HG03175 (cell line): ENCODE measurements around the gene STK32A.

Source experiments
- ATAC-seq: cut with Tn5 transposase; IDR thresholded peaks from one replicate; pipeline ENCODE4 v1.9.1; 2021; ENCODE audit warnings: mild to moderate bottlenecking, moderate library complexity; ENCODE audit not compliant: unreplicated experiment

The STK32A gene

DNA sequence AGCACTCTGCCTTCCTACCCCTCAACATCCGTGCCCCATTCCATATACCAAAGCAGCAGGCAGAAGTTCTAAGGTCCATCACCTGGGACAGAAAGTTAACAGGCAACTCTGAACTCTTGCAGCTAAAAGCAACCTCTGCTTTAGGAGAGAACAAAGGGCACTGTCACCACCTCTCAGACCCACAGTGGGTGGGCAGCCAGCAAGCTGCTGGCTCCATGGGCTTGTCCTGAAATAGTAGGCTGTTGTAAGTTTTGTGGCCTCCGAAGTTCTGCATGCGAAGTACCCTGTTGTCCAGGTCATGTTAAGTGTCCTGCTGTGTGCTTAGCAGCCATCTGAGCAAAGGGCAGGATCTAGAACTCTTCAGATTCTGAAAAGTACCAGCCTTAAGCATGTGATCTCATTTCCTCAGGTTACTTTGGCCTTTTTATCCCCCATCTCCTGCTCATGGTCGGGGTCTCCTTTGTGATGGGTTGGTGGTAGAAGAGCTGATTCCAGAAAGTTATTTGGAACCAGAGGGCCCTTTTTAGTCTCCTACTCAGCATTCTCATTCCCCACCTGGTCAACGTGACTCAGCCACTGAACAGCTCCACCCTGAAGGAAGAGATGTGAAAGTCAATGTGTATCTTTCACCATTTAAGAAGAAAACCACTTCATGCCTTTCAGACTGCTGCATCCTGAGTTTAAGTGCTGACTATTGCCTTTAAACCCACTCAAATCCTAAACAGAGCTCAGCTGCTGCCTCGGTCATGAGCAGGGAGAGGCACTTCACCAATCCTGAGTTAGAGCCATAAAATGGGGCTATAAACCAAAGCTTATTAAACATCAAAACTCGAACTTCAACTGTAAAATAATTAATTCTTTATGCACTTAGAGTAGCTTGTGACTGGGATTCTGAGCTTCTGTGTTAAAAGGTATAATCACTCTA is 153.6 kb downstream of the STK32A start:
- no peak for ATAC-seq

DNA sequence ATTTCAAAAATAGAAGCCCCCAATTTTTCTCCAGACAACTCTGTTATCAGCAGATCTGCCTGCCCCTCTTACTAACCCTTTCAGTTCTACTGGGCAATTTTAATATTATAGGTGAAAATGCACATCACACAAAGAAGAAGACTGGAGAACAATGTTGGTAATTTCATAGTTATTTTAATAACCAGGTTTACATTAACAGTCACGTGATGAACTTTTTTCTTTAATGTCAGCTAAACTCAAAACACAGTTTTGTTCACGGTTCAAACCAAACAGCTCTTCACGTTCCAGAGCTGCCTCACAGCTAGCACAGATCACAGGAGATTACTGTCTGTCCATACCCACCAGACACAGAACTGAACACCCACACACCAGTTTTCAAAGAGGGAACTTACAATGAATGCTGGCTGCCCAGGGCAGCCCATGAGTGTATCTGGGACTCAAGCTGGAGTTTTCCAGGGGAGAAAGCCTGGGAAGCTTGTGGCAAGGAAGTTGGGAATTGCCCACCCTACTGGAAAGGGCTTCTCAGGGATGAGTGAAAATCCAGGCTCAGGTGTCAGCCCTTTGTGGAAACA is 155.9 kb downstream of the STK32A start:
- no peak for ATAC-seq

DNA sequence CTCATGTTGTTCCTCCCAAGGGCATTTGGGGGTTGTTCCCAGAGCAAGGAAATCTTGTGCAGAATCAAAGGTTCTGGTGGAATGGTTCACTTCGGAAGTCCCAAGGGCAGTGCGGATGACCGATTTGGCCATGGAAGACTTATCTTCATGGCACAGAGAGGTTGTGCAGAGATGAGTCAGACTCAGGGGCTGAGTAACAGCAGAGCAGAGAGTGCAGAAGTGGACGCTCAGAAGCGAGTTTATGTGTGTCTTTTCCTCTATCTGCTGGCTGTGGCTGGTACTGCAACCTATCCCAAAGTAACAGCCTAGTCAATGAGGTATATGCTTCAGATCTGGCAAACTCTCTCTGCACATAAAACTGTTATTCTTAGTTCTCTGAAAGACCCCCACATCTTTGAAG is 157.0 kb downstream of the STK32A start:
- ATAC-seq: peak; percentile 97

DNA sequence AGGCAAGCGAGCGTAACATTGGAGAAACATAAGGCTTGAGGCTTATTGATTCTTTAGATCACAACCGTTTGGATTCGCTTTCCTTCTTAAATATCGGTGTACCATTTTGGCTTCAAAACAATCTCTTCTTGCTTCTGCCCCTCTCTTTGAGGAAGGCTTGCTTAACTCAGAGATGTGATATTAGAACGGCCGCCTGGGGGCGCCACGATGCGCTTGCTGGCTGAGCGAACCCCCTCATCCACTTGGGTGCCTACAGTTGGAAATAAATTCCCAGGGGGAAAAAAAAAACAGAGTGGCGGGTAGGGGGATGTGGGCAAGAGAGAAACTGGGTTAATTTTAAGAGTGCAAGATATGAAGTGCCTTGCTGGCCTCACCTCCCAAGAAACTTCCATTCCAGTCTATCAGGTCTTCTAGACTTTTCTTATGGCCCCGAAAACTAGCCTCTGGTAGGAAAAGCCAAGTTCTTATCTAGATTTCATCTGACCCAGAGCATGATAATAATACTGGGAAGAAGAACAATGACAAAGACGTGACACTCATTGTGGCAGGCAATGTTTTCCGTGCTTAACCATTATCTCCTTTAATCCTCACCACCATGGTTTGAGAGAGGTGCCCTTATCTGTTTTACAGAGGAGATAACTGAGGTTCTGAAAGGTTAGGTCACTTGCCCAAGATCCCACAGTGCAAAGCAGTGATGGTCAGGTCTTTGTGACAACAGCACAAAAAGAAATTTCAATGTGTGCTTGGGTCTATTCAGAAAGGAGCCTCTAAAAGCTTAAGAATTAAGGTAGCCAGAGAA is 159.2 kb downstream of the STK32A start:
- no peak for ATAC-seq

DNA sequence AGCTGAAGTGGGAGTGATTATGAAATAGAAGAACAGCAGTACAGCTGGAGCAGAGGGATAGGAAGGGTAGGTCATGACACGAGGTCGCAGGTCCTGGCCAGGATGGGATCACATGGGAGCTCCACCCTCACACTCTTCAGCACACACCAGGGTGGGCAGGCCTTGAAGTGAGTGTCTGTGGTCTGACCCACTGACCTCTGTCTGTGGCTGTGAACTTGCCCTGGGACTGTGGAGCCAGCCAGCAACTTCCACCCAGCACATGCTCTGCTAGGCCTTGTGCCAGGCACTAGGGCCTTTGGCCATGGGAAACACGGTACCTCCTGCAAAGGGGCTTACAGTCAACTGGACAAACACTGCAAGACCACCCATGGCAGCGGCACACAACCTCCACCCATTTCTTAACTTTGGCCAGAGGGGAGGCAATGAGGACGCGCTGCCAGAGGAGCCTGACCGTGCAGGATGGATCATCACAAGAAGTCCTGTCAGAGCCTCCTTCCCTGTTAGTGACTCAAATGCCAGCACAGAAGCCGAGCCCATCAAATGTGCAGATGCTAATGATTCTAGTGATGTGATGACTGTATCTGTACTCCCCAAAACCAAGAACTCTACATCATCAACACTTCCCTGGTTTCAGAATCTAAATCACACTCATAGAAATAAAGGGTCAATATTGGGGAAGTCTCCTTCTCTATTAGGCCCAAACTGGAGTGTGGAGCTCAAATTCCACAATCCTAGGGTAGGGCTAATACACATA is 161.4 kb downstream of the STK32A start:
- ATAC-seq: no peak

DNA sequence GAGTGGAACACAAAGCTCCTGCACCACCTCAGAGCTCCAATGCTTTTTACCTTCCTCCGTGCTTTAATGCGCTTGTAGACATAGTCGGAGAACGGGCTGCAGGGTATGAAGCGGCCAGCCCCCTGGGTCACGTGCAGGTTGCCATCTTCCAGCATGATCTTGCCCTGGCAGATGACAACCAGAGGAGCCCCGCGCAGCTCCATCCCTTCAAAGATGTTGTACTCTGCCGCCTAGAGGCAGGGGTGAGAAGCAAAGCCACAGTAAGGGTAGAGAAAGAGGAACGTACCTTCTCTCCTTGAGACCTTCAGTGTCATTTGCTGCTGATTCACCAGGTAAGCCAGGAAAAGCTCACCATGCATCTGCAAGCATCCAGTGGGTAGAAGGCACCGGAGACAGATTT is 162.8 kb downstream of the STK32A start:
- ATAC-seq: no peak

DNA sequence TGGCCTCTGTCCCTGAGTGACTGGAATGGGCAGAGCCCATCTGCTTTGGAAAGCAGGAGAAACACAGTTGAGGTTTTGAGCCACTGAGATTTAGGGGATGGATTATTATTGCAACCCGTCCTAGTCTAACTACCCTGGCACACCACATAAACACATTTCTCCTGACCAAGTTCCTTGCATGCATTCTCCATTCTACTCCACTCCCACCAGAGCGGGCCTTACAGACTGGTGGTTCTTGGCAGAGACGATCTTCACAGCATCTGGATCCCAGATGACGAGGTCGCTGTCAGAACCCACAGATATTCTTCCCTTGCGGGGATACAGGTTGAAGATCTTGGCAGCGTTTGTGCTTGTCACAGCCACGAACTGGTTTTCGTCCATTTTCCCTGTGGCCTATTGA is 164.0 kb downstream of the STK32A start:
- ATAC-seq: no peak

DNA sequence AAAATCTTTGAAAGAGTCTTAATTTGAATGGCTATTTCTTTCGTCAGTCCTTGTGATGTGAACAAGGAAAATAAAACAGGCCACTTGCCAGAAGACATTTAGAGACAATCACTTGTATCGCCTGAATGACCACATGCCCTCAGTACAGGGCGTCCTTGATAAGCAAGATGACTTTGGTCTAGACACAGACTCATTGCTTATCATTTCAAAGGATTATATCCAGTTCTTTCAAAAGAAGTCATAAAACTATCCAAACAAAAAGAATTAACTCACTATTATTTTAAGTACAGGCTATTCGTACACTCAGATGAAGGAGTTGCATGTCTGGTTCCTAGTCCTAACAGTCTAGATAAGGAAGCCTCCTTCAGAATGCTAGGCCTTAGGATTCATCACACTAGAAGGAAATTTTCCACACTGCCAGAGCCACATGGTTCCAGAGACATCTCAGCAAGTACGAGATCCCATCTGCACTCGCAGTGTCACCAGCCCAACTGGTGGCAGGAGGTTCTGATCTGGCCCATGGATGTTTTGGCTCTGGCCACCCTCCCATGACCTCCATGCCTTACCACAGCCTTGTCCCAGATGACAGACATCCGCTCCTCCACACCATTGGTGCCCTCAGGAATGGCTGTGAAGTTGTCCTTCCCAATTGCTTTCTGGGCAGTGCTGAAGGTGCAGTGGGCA is 165.4 kb downstream of the STK32A start:
- no peak for ATAC-seq

DNA sequence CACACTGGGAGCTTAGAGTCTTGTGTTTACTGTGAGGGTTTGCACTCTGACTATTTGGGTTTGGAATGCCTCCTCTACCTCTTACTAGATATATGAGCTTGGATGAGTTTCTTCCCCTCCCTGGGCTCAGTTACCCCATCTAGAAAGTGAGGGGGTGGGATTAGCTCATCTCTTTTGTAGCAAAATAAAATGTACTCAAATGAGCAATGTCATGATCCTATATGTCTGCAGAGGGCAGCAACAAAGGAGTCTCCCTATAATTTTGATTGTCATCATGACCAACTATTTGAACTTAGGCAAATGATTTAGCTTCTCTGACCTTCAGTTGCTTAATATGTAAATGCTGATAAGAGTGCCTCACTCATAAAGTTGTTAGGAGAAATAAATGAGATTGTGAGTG is 166.1 kb downstream of the STK32A start:
- ATAC-seq: no peak

DNA sequence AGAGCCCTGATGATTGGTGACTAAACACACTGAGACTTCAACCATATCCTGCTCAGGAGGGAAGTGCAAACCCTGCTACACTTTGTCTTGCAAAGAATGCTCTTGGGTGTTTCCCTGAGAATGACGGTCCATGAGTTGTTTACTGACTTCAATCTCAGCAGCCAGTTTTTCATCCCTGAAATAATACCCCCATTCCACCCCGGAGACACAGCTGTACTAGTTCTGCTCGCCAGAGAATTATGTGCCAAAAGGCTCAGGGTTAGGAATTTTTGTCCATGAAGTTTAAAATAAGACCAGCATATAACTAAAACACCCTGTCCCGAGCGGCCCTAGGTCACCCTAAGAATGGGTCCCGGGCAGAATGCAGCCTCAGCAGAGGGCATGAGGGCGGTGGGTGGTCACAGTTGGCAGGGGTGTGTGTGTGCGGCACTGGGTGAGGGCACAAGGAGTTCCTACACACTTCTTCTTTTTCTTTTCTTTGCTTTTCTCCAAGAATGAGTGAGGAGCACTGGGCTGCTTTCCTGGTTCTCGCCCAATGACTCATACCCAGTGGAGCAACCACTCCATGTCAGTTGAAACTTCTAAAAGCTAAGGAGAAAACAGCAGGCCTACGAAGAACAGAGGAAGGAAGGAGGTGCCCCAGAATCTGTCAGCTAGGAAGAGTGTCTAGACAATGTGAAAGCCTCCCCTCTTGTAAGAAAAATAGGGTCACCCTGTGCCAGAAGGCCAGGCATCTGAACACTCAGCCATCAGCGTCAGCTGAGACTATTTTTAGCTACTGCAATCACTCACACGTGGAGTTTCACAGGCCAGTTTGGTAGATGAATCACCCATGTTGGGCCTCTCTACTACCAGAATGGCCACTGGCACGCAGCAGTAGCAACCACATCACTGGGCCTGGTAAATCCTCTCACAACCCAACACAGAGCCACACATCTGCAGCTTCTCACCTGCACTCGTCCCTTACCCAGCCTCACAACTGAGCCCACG is 169.1 kb downstream of the STK32A start:
- ATAC-seq: peak; percentile 91

DNA sequence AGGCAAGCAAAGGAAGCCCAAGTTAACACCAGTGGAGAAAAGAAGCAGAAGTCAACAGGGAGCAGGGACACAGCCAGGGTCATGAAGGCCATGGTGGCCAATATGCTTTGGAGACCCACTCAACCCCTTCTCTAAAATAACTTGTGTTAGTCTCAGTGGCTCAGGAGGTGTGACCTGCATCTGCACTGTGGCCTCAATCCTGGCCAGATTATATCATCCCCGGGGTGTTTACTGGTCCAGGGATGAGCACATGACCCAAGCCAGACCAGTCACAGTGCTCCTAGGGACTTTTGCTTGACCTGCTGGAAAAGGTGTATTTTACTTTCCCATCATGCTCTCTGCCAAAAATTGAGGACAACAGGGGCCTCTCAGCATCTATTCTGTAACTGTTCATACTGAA is 169.9 kb downstream of the STK32A start:
- ATAC-seq: peak; percentile 36

DNA sequence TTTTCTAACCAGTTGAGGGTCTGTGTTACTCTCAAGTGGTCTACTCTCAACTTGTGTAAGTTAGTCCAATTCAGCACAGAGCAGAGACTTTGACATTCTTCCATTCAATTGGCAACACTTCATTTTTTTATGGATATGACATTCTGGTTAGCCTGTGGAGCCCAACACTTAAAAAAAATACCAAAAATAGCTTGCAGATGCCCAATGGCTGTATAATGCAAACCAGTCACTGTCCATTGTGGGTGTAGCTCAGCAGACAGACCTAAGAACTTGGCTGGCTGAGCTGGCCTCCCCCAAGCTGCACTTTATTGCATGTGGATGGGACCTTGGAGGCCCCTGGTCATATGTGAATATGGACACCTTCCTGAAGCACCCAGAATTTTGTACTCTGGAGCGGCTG is 171.8 kb downstream of the STK32A start:
- no peak for ATAC-seq

DNA sequence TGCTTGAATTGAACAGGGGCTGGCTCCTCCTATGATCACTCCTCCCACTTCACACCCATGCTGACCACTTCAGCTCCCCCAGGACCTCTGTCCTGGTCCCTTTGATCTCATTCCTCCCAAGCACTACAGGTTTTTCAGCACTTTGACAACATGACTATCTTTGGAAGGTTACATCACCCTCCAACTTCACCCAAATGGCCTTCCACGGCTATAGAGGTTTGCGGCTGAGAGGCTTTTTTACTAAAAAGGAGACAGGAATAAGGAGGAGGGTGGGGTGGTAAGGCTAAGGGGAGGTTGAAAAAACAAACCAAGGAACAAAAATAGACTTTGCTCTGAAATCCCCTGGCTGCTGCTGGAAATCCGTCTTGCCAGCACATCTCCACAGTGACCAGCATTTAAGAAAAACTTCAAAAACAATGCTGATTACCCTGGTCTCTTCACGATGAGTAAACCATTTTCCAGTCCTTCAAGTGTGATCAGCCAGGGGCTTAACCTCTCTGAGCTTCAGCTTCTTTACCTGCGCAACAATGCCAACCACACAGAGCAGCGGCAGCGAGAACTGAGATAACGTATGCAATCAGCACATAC is 172.4 kb downstream of the STK32A start:
- no peak for ATAC-seq

DNA sequence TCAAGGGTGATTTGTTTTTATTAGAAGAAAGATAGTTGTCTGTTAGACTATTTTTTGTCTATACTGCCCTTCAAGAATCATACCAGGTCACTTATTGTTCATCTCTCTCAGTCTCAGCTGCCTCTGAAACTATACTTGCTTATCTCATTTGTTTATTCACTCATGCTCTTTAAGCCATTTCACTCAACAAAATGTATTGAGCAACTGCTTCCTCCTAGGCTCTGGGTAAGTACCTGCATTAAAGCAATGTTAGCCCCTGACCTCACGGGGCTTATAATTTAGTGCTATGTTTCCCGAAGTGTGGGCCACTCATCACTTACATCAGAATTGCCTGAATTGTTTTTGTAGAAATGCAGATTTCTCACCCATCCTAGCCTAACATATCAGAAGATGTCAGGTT is 174.2 kb downstream of the STK32A start:
- no peak for ATAC-seq

DNA sequence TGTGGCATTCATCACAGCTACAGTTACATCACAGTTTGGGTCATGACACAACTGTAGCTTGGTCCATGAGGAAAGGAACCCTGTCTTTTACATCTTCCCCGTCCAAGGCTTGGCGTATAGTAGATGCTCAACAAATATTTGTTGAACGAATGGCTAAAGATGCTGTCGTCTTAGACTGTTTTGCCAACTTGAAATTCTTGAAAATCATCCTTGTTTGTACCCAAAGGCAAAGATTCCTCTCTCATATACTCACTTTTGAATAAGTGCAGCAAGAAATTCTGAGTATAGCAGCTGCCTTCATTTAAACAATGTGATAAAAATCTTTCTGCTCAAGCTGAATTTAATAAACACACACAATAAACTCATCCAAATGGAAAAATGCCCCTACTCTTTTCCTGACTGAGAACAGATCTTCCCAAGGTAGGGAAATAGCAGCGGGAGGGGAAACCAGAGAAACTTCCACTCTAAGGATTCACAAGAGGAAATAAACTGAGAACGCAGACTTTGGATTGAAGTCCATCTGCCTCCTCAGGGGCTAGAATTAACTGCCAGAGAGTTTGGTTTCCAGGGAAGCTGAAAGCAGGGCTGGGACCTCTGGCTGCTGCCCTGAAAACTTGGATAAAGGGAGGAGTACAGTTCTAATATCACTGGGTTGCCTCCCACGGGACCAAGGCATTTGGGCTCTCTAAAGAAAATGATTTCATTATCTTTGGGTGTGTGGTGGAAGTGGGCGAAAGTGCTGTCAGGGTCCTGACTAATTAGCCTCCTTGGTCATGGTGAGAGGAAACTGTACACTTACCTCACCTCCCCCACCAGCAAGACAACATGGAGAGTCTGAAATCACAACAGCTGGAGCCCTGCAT is 175.9 kb downstream of the STK32A start:
- no peak for ATAC-seq

DNA sequence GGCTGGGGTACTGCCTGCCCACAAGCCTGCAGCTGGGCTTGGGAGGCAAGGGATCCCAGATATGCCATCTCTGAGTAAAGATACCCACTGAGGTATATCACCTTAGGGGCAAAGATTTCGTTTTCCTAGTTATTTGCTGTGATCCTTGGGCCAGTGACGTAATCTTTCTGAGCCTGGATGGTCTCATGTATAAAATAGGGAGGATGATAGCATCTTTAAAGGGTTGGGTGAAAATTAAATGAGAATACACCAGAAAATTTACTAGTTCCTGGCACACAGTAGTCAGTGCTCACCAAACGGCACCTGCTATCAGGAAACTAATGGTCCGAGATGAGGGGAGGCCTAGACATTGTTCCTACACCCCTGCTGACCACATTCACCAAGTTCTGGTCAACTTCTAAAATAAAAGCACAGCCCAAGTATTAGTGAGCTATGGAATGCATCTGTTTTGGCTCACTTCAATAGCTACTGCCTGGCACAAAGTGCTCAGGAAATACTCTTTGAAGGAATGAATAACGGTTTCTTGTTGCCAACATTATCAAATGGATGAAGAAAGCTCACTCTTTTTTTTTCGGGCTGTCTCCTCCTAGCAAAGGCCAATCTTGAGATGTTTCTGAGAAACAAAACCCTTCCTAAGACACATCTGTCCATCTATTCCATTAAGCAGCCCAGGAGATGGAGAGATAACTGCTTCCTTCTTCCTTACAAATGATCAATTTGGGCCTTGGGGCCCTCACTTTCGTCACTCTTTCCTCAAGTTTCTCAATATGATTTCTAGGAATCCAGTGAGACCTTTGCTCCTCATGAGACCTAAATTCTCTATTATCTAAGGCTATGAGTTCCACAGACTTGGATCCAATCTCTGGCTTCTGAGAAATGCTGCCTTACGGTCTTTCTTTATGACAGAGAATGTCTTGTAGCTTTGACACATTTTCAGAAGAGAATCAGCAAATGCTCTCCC is 176.8 kb downstream of the STK32A start:
- no peak for ATAC-seq

DNA sequence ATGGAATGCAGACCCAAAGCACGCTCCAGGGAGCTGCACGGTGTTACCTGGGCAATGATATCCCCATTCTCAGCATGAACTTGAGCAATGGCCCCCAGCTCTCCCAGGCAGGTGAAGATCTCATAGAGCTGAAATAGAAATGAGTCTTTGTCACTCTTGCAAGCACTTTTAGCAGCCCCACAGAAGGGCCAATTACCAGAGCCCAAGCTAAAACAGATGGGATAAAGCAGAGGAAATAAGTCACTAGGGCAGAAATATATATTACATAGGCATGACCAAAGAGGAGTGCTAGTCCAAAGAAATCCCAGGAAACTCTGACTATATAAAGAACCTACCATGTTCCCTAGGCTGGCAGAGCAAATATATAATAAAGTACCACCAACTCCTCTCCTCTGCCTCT is 177.7 kb downstream of the STK32A start:
- no peak for ATAC-seq
